H1 (cell line): Measurements from ENCODE around the gene LRRC55. TPM values are rescaled to one million over a fixed set of nuclear protein-coding genes. Genes with fewer than 3 reads are reported as not detected.

Experiments
- CTCF ChIA-PET: fragments of 300-600 bp; sonication (Branson Sonifier 250); formaldehyde crosslinking; loops from one replicate; lab custom pipeline; 2021; ENCODE audit not compliant: partially characterized antibody; lab: Charles Lee
- POLR2A ChIA-PET: fragments of 300-600 bp; sonication (Branson Sonifier 250); formaldehyde crosslinking; loops from one replicate; lab custom pipeline; 2021; ENCODE audit warnings: inconsistent platforms; ENCODE audit not compliant: partially characterized antibody; lab: Charles Lee
- DNase-seq, 2 experiments: peaks; one replicate each; pipeline versions ENCODE4 v3.0.0 to v3.0.0-alpha.2; 2010 to 2022; ENCODE audit warnings: low spot score in 2 of 2, low read depth in 1 of 2, mixed read lengths in 1 of 2
- FAIRE-seq: peaks from 2 replicates; lab custom pipeline; 2011; peaks lifted over from hg19 to GRCh38; lab: Jason Lieb, UNC
- H2AFZ ChIP-seq: 2 replicates; pipeline ENCODE4 v1.8.1; 2012; ENCODE audit warnings: low read length, inconsistent platforms
- H2AK5ac ChIP-seq: 2 replicates; pipeline ENCODE4 v1.6.1; 2013; ENCODE audit warnings: low read depth, low read length
- H2BK120ac ChIP-seq: replicated peaks from 2 replicates; pipeline ENCODE3; 2013; ENCODE audit warnings: low read depth, low read length, inconsistent platforms
- H2BK12ac ChIP-seq: 2 replicates; pipeline ENCODE4 v1.6.1; 2013; ENCODE audit warnings: low read depth, low read length
- H2BK15ac ChIP-seq: 2 replicates; pipeline ENCODE4 v1.6.1; 2013; ENCODE audit warnings: low read length
- H2BK20ac ChIP-seq: 2 replicates; pipeline ENCODE4 v1.6.1; 2013; ENCODE audit warnings: low read length
- H2BK5ac ChIP-seq: 2 replicates; pipeline ENCODE4 v1.6.1; 2013; ENCODE audit warnings: low read depth, low read length
- H3K14ac ChIP-seq: 2 replicates; pipeline ENCODE4 v1.6.1; 2013; ENCODE audit warnings: inconsistent platforms; ENCODE audit not compliant: insufficient read length
- H3K18ac ChIP-seq: 2 replicates; pipeline ENCODE4 v1.6.1; 2013; ENCODE audit warnings: low read length; ENCODE audit errors: extremely low read depth
- H3K23ac ChIP-seq: 2 replicates; pipeline ENCODE4 v1.6.1; 2013; ENCODE audit warnings: inconsistent platforms; ENCODE audit not compliant: insufficient read length
- H3K23me2 ChIP-seq: 2 replicates; pipeline ENCODE4 v1.6.1; 2013; ENCODE audit warnings: low read depth, low read length
- H3K27ac ChIP-seq: 2 replicates; pipeline ENCODE4 v1.6.1; 2011; ENCODE audit warnings: low read depth, low read length, inconsistent platforms
- H3K27me3 ChIP-seq, 4 experiments: replicated peaks in 1 of 4; 1 replicate in 1 of 4; 2 replicates in 3 of 4; pipeline versions ENCODE4 v1.6.1 to v1.8.1; 2011 to 2013; ENCODE audit warnings: low read length in 3 of 4, mild to moderate bottlenecking in 3 of 4, inconsistent platforms in 2 of 4, mixed read lengths in 2 of 4, moderate library complexity in 1 of 4; ENCODE audit not compliant: control insufficient read depth in 3 of 4, insufficient read depth in 3 of 4; ENCODE audit errors: extremely low read depth in 1 of 4
- H3K36me3 ChIP-seq, 4 experiments: 2 replicates each; pipeline versions ENCODE4 v1.6.1 to v1.8.1; 2011 to 2013; ENCODE audit warnings: mild to moderate bottlenecking in 4 of 4, low read length in 3 of 4, moderate library complexity in 2 of 4, control low read depth in 1 of 4, inconsistent platforms in 1 of 4; ENCODE audit not compliant: insufficient read depth in 4 of 4, control insufficient read depth in 2 of 4
- H3K4ac ChIP-seq: replicated peaks from 2 replicates; pipeline ENCODE3; 2013; ENCODE audit warnings: low read length, low read depth, mixed read lengths, inconsistent platforms; ENCODE audit not compliant: insufficient read length
- H3K4me1 ChIP-seq, 4 experiments: replicated peaks in 1 of 4; 1 replicate in 1 of 4; 2 replicates in 3 of 4; pipeline versions ENCODE4 v1.6.1 to v1.8.1; 2011 to 2013; ENCODE audit warnings: low read length in 3 of 4, inconsistent platforms in 2 of 4, mixed read lengths in 1 of 4; ENCODE audit not compliant: insufficient read depth in 4 of 4, control insufficient read depth in 3 of 4
- H3K4me2 ChIP-seq, 2 experiments: 2 replicates each; pipeline versions ENCODE4 v1.6.1 to v1.8.1; 2011 to 2013; ENCODE audit warnings: low read depth in 2 of 2, low read length in 2 of 2, control low read depth in 1 of 2, inconsistent platforms in 1 of 2, mild to moderate bottlenecking in 1 of 2; ENCODE audit not compliant: insufficient read depth in 1 of 2
- H3K4me3 ChIP-seq, 4 experiments: fragments of 200-600, 300-600 bp in 1 of 4; sonication (generic), shearing (Covaris generic), sonication (Bioruptor Twin) in 1 of 4; 2 replicates each; pipeline versions ENCODE4 v1.5.1 to v1.8.1; 2011 to 2016; ENCODE audit warnings: low read length in 4 of 4, low read depth in 3 of 4, control low read depth in 2 of 4, inconsistent platforms in 2 of 4, mild to moderate bottlenecking in 2 of 4, mixed read lengths in 1 of 4, moderate library complexity in 1 of 4; ENCODE audit not compliant: insufficient read depth in 2 of 4; ENCODE audit errors: extremely low read depth in 1 of 4
- H3K56ac ChIP-seq: replicated peaks from 2 replicates; pipeline ENCODE3; 2013; ENCODE audit warnings: low read depth, mild to moderate bottlenecking, mixed read lengths, low read length, inconsistent platforms; ENCODE audit not compliant: insufficient read length
- H3K79me1 ChIP-seq: 2 replicates; pipeline ENCODE4 v1.6.1; 2013; ENCODE audit warnings: low read depth, low read length, control low read depth
- H3K79me2 ChIP-seq, 2 experiments: 2 replicates each; pipeline versions ENCODE4 v1.6.1 to v1.8.1; 2012 to 2013; ENCODE audit warnings: low read length in 2 of 2, mild to moderate bottlenecking in 2 of 2, inconsistent platforms in 1 of 2; ENCODE audit not compliant: insufficient read depth in 2 of 2, control insufficient read depth in 1 of 2
- H3K9ac ChIP-seq, 4 experiments: replicated peaks in 1 of 4; 1 replicate in 1 of 4; 2 replicates in 3 of 4; pipeline versions ENCODE4 v1.6.1 to v1.8.1; 2011 to 2013; ENCODE audit warnings: low read depth in 3 of 4, low read length in 3 of 4, control low read depth in 2 of 4, mild to moderate bottlenecking in 2 of 4, moderate library complexity in 2 of 4, inconsistent platforms in 1 of 4; ENCODE audit errors: extremely low read depth in 1 of 4
- H3K9me3 ChIP-seq, 2 experiments: 2 replicates each; pipeline versions ENCODE4 v1.6.1 to v1.8.1; 2012 to 2013; ENCODE audit warnings: mild to moderate bottlenecking in 2 of 2, moderate library complexity in 2 of 2, control low read depth in 1 of 2, inconsistent platforms in 1 of 2, low read depth in 1 of 2, low read length in 1 of 2, mixed read lengths in 1 of 2; ENCODE audit not compliant: insufficient read depth in 2 of 2
- H4K20me1 ChIP-seq, 2 experiments: replicated peaks in 1 of 2; 2 replicates each; pipeline versions ENCODE3 to v1.8.1; 2011 to 2013; ENCODE audit warnings: inconsistent platforms in 2 of 2, low read length in 2 of 2, mild to moderate bottlenecking in 1 of 2; ENCODE audit not compliant: insufficient read depth in 2 of 2, control insufficient read depth in 1 of 2
- H4K5ac ChIP-seq: 2 replicates; pipeline ENCODE4 v1.6.1; 2013; ENCODE audit warnings: low read length, low read depth, mixed read lengths, inconsistent platforms; ENCODE audit not compliant: insufficient read length
- H4K8ac ChIP-seq: 2 replicates; pipeline ENCODE4 v1.8.0; 2013; ENCODE audit warnings: mild to moderate bottlenecking, moderate library complexity, low read length, inconsistent platforms; ENCODE audit not compliant: insufficient read depth; ENCODE audit errors: extremely low read depth
- H4K91ac ChIP-seq: replicated peaks from 2 replicates; pipeline ENCODE3; 2013; ENCODE audit warnings: low read length, mixed read lengths, inconsistent platforms; ENCODE audit not compliant: insufficient read length
- ATF3 ChIP-seq: IDR thresholded peaks from 2 replicates; pipeline ENCODE4 v1.6.1; 2011; ENCODE audit warnings: low read depth, mild to moderate bottlenecking, low read length; ENCODE audit not compliant: insufficient read depth
- CREB1 ChIP-seq: IDR thresholded peaks from 2 replicates; pipeline ENCODE4 v1.6.1; 2012; ENCODE audit warnings: inconsistent platforms
- EZH2 ChIP-seq: fragments of 200-600 bp; sonication (generic); IDR thresholded peaks from 2 replicates; pipeline ENCODE4 v1.7.1; 2012; ENCODE audit warnings: low read depth, mild to moderate bottlenecking, moderate library complexity, low read length, inconsistent platforms; ENCODE audit not compliant: severe bottlenecking
- GTF2F1 ChIP-seq: IDR thresholded peaks from 2 replicates; pipeline ENCODE4 v1.6.1; 2012; ENCODE audit warnings: low read depth, low read length, improper control_type of control experiment, borderline replicate concordance
- HDAC2 ChIP-seq, 2 experiments: fragments of 300-600 bp in 1 of 2; sonication (generic) in 1 of 2; IDR thresholded peaks; 2 replicates each; pipeline ENCODE4 v1.6.1; 2011 to 2012; ENCODE audit warnings: low read depth in 2 of 2, low read length in 2 of 2, mild to moderate bottlenecking in 2 of 2, moderate library complexity in 2 of 2, borderline replicate concordance in 1 of 2, inconsistent platforms in 1 of 2
- HDAC6 ChIP-seq: IDR thresholded peaks from one replicate; pipeline ENCODE4 v1.7.1; 2012; ENCODE audit warnings: low read depth, mild to moderate bottlenecking, inconsistent platforms, low read length, moderate library complexity
- JUND ChIP-seq: IDR thresholded peaks from 2 replicates; pipeline ENCODE4 v1.6.1; 2011; ENCODE audit warnings: mild to moderate bottlenecking, improper control_type of control experiment, low read length
- RNF2 ChIP-seq: fragments of 200-900, 300-1000 bp; sonication (generic); IDR thresholded peaks from 2 replicates; pipeline ENCODE4 v1.7.1; 2016; ENCODE audit warnings: borderline replicate concordance, low read depth, mild to moderate bottlenecking, antibody characterized with exemption, low read length; ENCODE audit not compliant: poor library complexity, severe bottlenecking; ENCODE audit errors: missing control alignments
- SIRT6 ChIP-seq: IDR thresholded peaks from one replicate; pipeline ENCODE4 v1.7.1; 2012; ENCODE audit warnings: low read length, inconsistent platforms
- SP1 ChIP-seq: IDR thresholded peaks from 2 replicates; pipeline ENCODE4 v1.6.1; 2011; ENCODE audit warnings: low read depth, low read length
- SP4 ChIP-seq: IDR thresholded peaks from 2 replicates; pipeline ENCODE4 v1.6.1; 2012; ENCODE audit warnings: low read length, inconsistent platforms
- TCF12 ChIP-seq: IDR thresholded peaks from 2 replicates; pipeline ENCODE4 v1.6.1; 2011; ENCODE audit warnings: low read depth, mild to moderate bottlenecking, low read length
- USF2 ChIP-seq: IDR thresholded peaks from 2 replicates; pipeline ENCODE4 v1.6.1; 2011; ENCODE audit warnings: low read length, improper control_type of control experiment
- WGBS, 2 experiments: shearing (Covaris generic) in 1 of 2; methylation state at CpG; one replicate each; pipeline versions ENCODE4 v1.1.6 to v1.1.7; 2013 to 2015; ENCODE audit warnings: low lambda C conversion rate in 2 of 2, mixed read lengths in 2 of 2, inconsistent platforms in 1 of 2, low coverage in 1 of 2, missing lambda C conversion rate in 1 of 2; ENCODE audit not compliant: insufficient replicate concordance in 2 of 2, insufficient coverage in 1 of 2, insufficient read length in 1 of 2; ENCODE audit errors: extremely low coverage in 1 of 2, missing lambda C conversion rate in 1 of 2; 5-methylcytosine and 5-hydroxymethylcytosine counted together
- polyA plus RNA-seq, 7 experiments: library from polyadenylated mRNA; depleted of rRNA in 3 of 7; stranded (reverse) in 5 of 7; unstranded in 2 of 7; fragments of >200 nt in 5 of 7; fragments of 200-250 nt in 2 of 7; gene quantifications; 1 replicate in 5 of 7; 2 replicates in 1 of 7; 4 replicates in 1 of 7; pipeline versions ENCODE4 v1.2.1 to v1.2.3, GENCODE V29; 2011 to 2013; ENCODE audit warnings: missing spikeins in 2 of 7, mixed read lengths in 2 of 7
- total RNA-seq: library from RNA; stranded (reverse); fragmentation: NEBNext Ultra II Directional; extraction: Animal tissue kit (Norgen Biotek cat#: 25700); gene quantifications from 2 replicates; pipeline ENCODE4 v1.2.1, GENCODE V29; 2021

LRRC55 gene
- total and polyA plus RNA-seq, 2 of the 8 experiments (the other 6 are each of a cell fraction or from before 2014, with no cell fraction given), result 0.62 to 1.1 TPM

- H3K56ac ChIP-seq, result no peak overlapping the region
- H3K79me2 ChIP-seq, result no peaks in the 10 kb centered on the region
- H3K9ac ChIP-seq, result no peak overlapping the region
- POLR2A ChIA-PET, result no interaction called here
- no peaks in the 10 kb centered on the region for H3K79me1 ChIP-seq
- no peaks in the 10 kb centered on the region for H3K9me3 ChIP-seq
- H3K4me2 ChIP-seq, result no peak overlapping the region
- no peak overlapping the region for H4K5ac ChIP-seq
- H3K27ac ChIP-seq, result no peak overlapping the region
- H3K23me2 ChIP-seq, result no peaks in the 10 kb centered on the region; the same call in 1 of the 2 replicates
- no peak overlapping the region for H2BK5ac ChIP-seq
- H3K23ac ChIP-seq, result no peak overlapping the region
- H2BK120ac ChIP-seq, result no peak overlapping the region
- H3K4ac ChIP-seq, result no peak overlapping the region
- H3K4me1 ChIP-seq, result no peaks in the 10 kb centered on the region
- no peak for DNase-seq
- no peak for FAIRE-seq
- no peaks in the 10 kb centered on the region for H3K27me3 ChIP-seq
- H2AK5ac ChIP-seq, result no peak overlapping the region
- no peaks in the 10 kb centered on the region for H4K20me1 ChIP-seq
- no peak overlapping the region for H3K18ac ChIP-seq
- 90% methylated on average over 4 of the region's 4 CpGs; no CpG with 5 or more reads in 1 of the 2 experiments for WGBS, 2 experiments
- no peak overlapping the region for H2BK20ac ChIP-seq
- no peak overlapping the region for H3K14ac ChIP-seq
- no peak overlapping the region for H4K91ac ChIP-seq
- CTCF ChIA-PET, result interaction anchor here (0.7 to 3.2 kb wide), 11 partner anchors 9 to 288 kb away, joined by 3 to 21 read pairs (median 5); no protein-coding TSS in a partner anchor
- H2BK12ac ChIP-seq, result no peak overlapping the region
- no peak overlapping the region for H3K4me3 ChIP-seq
- no peak overlapping the region for H2AFZ ChIP-seq
- H3K36me3 ChIP-seq, result no peaks in the 10 kb centered on the region
- no peak overlapping the region for H2BK15ac ChIP-seq
- H4K8ac ChIP-seq, result no peak overlapping the region
- no peak for TF ChIP-seq TCF12
- no peak for TF ChIP-seq RNF2
- no peak for TF ChIP-seq HDAC2 (IDR thresholded peaks at IDR 0.05; ENCODE audit: borderline replicate concordance in 1 of 2, low read depth in 2 of 2, low read length in 2 of 2)
- no peak for TF ChIP-seq HDAC6
- TF ChIP-seq GTF2F1, result no peak
- TF ChIP-seq USF2, result no peak
- TF ChIP-seq ATF3, result no peak
- TF ChIP-seq EZH2, result no peak
- TF ChIP-seq CREB1, result no peak
- TF ChIP-seq SP1, result no peak
- TF ChIP-seq SP4, result no peak
- no peak for TF ChIP-seq SIRT6
- no peak for TF ChIP-seq JUND
These were observed 38.3 kb upstream of the LRRC55 start for GRCh38 chr11:57143459-57143858.
